ENCODE results near the gene MARCHF10.

DNA sequence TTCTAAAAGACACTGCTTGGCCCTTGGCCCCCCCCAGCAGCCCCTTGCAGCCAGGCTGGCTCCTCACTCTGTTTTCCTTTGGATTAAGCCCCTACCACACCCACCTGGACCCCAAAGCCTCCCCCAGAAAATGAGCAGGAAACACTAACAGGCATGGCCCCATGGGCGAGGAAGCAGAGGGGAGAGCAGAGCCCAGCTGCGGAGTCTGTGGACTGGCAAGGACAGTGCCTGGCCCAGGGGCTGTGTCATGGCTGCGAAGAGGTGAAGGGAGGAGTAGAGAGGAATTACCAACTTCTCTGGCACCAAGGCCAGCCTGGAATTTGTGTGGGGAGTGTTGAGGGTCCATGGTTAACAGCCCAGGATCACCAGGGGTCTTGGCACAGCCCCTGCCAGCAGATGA lies 133.3 kb downstream of the MARCHF10 start:
- TF ChIP-seq CTCF (IDR thresholded peaks at IDR 0.05) (no peak), POLR2A (IDR thresholded peaks at IDR 0.05) (no peak), EP300 (IDR thresholded peaks at IDR 0.05) (no peak)
